Skeletal muscle satellite cell (primary cell): ENCODE results near the gene HACD3.
A peak's percentile ranks its signal among the peaks of the same experiment; 100 is the strongest.
"Not testable (repeated sequence)": the region's sequence is repeated elsewhere in the genome, so short reads cannot be mapped to it uniquely, and the experiment has no call there.

Source experiments
- H3K27me3 ChIP-seq: 2 replicates; pipeline ENCODE4 v1.7.0; 2013; ENCODE audit warnings: low read length; ENCODE audit not compliant: control insufficient read depth, insufficient read depth
- H3K36me3 ChIP-seq: 2 replicates; pipeline ENCODE4 v1.7.0; 2013; ENCODE audit warnings: mild to moderate bottlenecking, control low read depth, low read length; ENCODE audit not compliant: insufficient read depth
- H3K4me1 ChIP-seq: 2 replicates; pipeline ENCODE4 v1.7.0; 2013; ENCODE audit warnings: low read length; ENCODE audit not compliant: control insufficient read depth, insufficient read depth
- H3K4me2 ChIP-seq: 2 replicates; pipeline ENCODE4 v1.7.0; 2013; ENCODE audit warnings: mild to moderate bottlenecking, low read length
- H3K4me3 ChIP-seq: 2 replicates; pipeline ENCODE4 v1.7.0; 2013; ENCODE audit warnings: low read length
- H3K9ac ChIP-seq: 2 replicates; pipeline ENCODE4 v1.7.0; 2013; ENCODE audit warnings: mild to moderate bottlenecking, low read depth, low read length, moderate library complexity
- H3K9me3 ChIP-seq: replicated peaks from 2 replicates; pipeline ENCODE4 v1.7.0; 2013; ENCODE audit warnings: mild to moderate bottlenecking, control low read depth, low read length

The HACD3 gene

GRCh38 chr15:65551183-65551582 is 20.9 kb downstream of the HACD3 start:
- Histone ChIP-seq H3K9me3 (no peaks in the 10 kb centered on the region), H3K4me3 (no peak overlapping the region), H3K4me1 (peaks cover 12% of the 10 kb centered on the region), H3K27me3 (no peaks in the 10 kb centered on the region), H3K9ac (no peak overlapping the region), H3K36me3 (peaks cover 4% of the 10 kb centered on the region), H3K4me2 (peak overlapping the region; percentile 15)

GRCh38 chr15:65552851-65553250 is 22.6 kb downstream of the HACD3 start:
- not testable (repeated sequence) for H3K27me3 ChIP-seq, H3K4me2 ChIP-seq

GRCh38 chr15:65553691-65554090 is 23.4 kb downstream of the HACD3 start:
- Histone ChIP-seq H3K4me3 (no peak overlapping the region), H3K36me3 (peaks cover 20% of the 10 kb centered on the region), H3K27me3 (no peaks in the 10 kb centered on the region), H3K4me1 (peaks cover 17% of the 10 kb centered on the region), H3K9me3 (no peaks in the 10 kb centered on the region), H3K9ac (no peak overlapping the region), H3K4me2 (no peak overlapping the region)

More at GRCh38 chr15:65552851-65553250, 22.6 kb downstream of the HACD3 start:
- not testable (repeated sequence) for H3K9ac ChIP-seq, H3K9me3 ChIP-seq, H3K4me3 ChIP-seq
- Histone ChIP-seq H3K4me1 (peaks cover 12% of the 10 kb centered on the region), H3K36me3 (peaks cover 14% of the 10 kb centered on the region)

GRCh38 chr15:65556622-65557021 is 26.4 kb downstream of the HACD3 start:
- peaks cover 43% of the 10 kb centered on the region for H3K36me3 ChIP-seq
- no peaks in the 10 kb centered on the region for H3K27me3 ChIP-seq
- H3K4me1 ChIP-seq, result peaks cover 5% of the 10 kb centered on the region
- no peak overlapping the region for H3K4me3 ChIP-seq
- H3K4me2 ChIP-seq, result no peak overlapping the region
- H3K9ac ChIP-seq, result no peak overlapping the region
- no peaks in the 10 kb centered on the region for H3K9me3 ChIP-seq

GRCh38 chr15:65558336-65558735 is 28.1 kb downstream of the HACD3 start:
- Histone ChIP-seq H3K9me3 (no peaks in the 10 kb centered on the region), H3K36me3 (peaks cover 53% of the 10 kb centered on the region)

GRCh38 chr15:65558997-65559760 is 28.9 kb downstream of the HACD3 start:
- Histone ChIP-seq H3K27me3 (no peaks in the 10 kb centered on the region), H3K4me1 (peaks cover 5% of the 10 kb centered on the region), H3K36me3 (peaks cover 57% of the 10 kb centered on the region), H3K4me3 (no peak overlapping the region), H3K9ac (no peak overlapping the region), H3K4me2 (no peak overlapping the region), H3K9me3 (no peaks in the 10 kb centered on the region)

More at GRCh38 chr15:65558336-65558735, 28.1 kb downstream of the HACD3 start:
- Histone ChIP-seq H3K4me3 (no peak overlapping the region), H3K9ac (no peak overlapping the region), H3K4me2 (no peak overlapping the region), H3K4me1 (peaks cover 5% of the 10 kb centered on the region), H3K27me3 (no peaks in the 10 kb centered on the region)

GRCh38 chr15:65559941-65560340 is 29.7 kb downstream of the HACD3 start:
- no peak overlapping the region for H3K9ac ChIP-seq
- no peaks in the 10 kb centered on the region for H3K27me3 ChIP-seq
- peaks cover 5% of the 10 kb centered on the region for H3K4me1 ChIP-seq
- no peak overlapping the region for H3K4me2 ChIP-seq
- H3K9me3 ChIP-seq, result no peaks in the 10 kb centered on the region
- no peak overlapping the region for H3K4me3 ChIP-seq
- peaks cover 63% of the 10 kb centered on the region for H3K36me3 ChIP-seq

GRCh38 chr15:65561934-65562333 is 31.7 kb downstream of the HACD3 start:
- no peak overlapping the region for H3K4me3 ChIP-seq
- H3K27me3 ChIP-seq, result no peaks in the 10 kb centered on the region
- H3K4me1 ChIP-seq, result peaks cover 5% of the 10 kb centered on the region
- peaks cover 57% of the 10 kb centered on the region for H3K36me3 ChIP-seq
- H3K9me3 ChIP-seq, result no peaks in the 10 kb centered on the region
- no peak overlapping the region for H3K9ac ChIP-seq
- H3K4me2 ChIP-seq, result no peak overlapping the region

DNA sequence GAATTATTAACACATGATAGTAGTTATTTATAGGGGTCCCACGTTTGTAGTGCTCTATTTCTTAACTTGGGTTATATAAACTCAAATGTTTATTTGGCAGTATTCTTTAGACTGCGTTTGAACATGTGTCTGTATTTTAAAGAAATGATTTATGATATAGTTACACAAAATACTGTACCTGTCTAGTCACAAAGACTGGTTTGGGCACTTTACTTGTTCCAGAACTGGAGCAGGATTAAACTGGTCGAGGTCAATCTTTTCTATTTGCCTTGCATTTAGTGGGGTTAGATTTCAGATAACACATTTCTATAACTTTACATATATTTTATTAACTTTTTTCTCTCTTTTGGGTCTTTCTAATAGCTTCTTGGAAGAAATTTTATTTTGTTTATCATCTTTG is 39.5 kb downstream of the HACD3 start:
- H3K36me3 ChIP-seq, result peaks cover 50% of the 10 kb centered on the region
- no peaks in the 10 kb centered on the region for H3K4me1 ChIP-seq
- no peak overlapping the region for H3K9ac ChIP-seq
- H3K4me3 ChIP-seq, result no peak overlapping the region
- no peak overlapping the region for H3K4me2 ChIP-seq
- no peaks in the 10 kb centered on the region for H3K9me3 ChIP-seq
- H3K27me3 ChIP-seq, result no peaks in the 10 kb centered on the region

DNA sequence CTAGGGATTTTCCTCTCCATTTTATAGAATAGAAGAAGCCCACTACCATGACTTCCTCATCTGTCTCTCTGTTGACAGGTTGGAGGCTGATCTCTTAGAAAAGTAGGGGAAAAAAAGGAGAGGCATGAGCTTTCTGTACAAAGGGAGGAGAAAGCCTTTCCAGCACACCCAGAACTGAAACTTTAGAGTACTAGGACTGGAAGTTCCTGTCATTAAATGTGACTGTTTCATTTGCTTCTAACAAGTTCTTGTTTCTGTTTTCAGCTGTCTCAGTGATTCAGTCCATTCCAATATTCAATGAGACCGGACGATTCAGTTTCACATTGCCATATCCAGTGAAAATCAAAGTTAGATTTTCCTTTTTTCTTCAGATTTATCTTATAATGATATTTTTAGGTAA is 41.7 kb downstream of the HACD3 start:
- Histone ChIP-seq H3K27me3 (no peaks in the 10 kb centered on the region), H3K9ac (no peak overlapping the region), H3K4me2 (no peak overlapping the region), H3K36me3 (peaks cover 46% of the 10 kb centered on the region), H3K4me1 (peaks cover 11% of the 10 kb centered on the region), H3K9me3 (no peaks in the 10 kb centered on the region), H3K4me3 (no peak overlapping the region)

DNA sequence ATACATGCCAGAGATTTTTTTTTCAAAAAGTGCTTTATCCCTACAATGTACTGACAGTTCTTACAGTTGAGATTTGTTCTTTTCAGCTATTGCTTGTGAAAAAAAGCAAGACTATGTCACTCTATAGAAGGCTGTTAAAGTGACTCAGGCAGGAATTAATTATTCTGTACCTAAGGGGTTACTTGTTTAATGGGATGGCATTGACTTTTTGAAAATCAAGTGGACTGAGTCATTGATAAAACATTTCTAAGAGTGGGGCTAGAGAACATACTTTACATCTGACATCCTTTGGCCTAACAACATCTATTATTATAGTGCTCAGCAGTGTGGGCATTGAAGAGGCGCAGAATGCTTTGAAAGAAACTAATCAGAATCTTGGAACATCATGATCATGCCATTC is 46.4 kb downstream of the HACD3 start:
- no peaks in the 10 kb centered on the region for H3K27me3 ChIP-seq
- H3K4me3 ChIP-seq, result no peak overlapping the region
- H3K9ac ChIP-seq, result peak overlapping the region; percentile 7
- H3K9me3 ChIP-seq, result no peaks in the 10 kb centered on the region
- peak overlapping the region; percentile 47 for H3K4me2 ChIP-seq
- H3K4me1 ChIP-seq, result peaks cover 38% of the 10 kb centered on the region
- H3K36me3 ChIP-seq, result peaks cover 42% of the 10 kb centered on the region
